KBM-7 (cell line): ENCODE results near the gene RPL7A.

Experiments
- DNase-seq: peaks from one replicate; pipeline ENCODE4 v3.0.0-alpha.2; 2015
- in situ Hi-C: fragments of 300-500 bp; cut with MboI; formaldehyde crosslinking; loops from 2 replicates; pipeline ENCODE4 v1.14.3; 2020; ENCODE audit warnings: low sequenced_read_pairs, low pct_unique_long_range_greater_than_20kb, mixed read lengths

The RPL7A gene

GRCh38 chr9:133400292-133400691 lies 52.3 kb downstream of the RPL7A start:
- no peak for DNase-seq
- in situ Hi-C loops = no loop called here
